ENCODE results near the gene PLXDC1. TPM values are rescaled to one million over a fixed set of nuclear protein-coding genes. Genes with fewer than 3 reads are reported as not detected.

Gene PLXDC1
- total and polyA plus RNA-seq, 2 of the 8 experiments (the other 6 are each of a cell fraction or from before 2014, with no cell fraction given) = 4.1 to 14.6 TPM

GRCh38 chr17:39069114-39069756 lies 82.2 kb downstream of the PLXDC1 start:
- H2BK12ac ChIP-seq (ENCODE audit: low read depth, low read length) = no peak overlapping the region
- H3K79me2 ChIP-seq (ENCODE audit: control insufficient read depth in 1 of 2, insufficient read depth in 2 of 2, low read length in 2 of 2) = no peaks in the 10 kb centered on the region
- H3K4me3 ChIP-seq (ENCODE audit: extremely low read depth in 1 of 4, insufficient read depth in 2 of 4, low read depth in 3 of 4, low read length in 4 of 4) = no peak overlapping the region
- H3K56ac ChIP-seq (replicated peaks; ENCODE audit: insufficient read length, low read depth, low read length) = no peak overlapping the region
- no peak overlapping the region for H2BK15ac ChIP-seq (ENCODE audit: low read length)
- H2BK120ac ChIP-seq (replicated peaks; ENCODE audit: low read depth, low read length) = no peak overlapping the region
- H3K18ac ChIP-seq (ENCODE audit: extremely low read depth, low read length) = 0 out of 2 replicates have a peak overlapping the region, but pooled peaks have one; percentile 63
- H3K79me1 ChIP-seq (ENCODE audit: low read depth, low read length) = no peaks in the 10 kb centered on the region
- no peak overlapping the region for H2AFZ ChIP-seq (ENCODE audit: low read length)
- no peak overlapping the region for H2BK5ac ChIP-seq (ENCODE audit: low read depth, low read length)
- H3K23ac ChIP-seq (ENCODE audit: insufficient read length) = no peak overlapping the region
- no peak overlapping the region for H3K4ac ChIP-seq (replicated peaks; ENCODE audit: insufficient read length, low read depth, low read length)
- peak; percentile 80 for FAIRE-seq
- H2AK5ac ChIP-seq (ENCODE audit: low read depth, low read length) = no peak overlapping the region
- no peak overlapping the region; a peak in 1 of 7 replicates for H3K9ac ChIP-seq (replicated peaks in 1 of 4; ENCODE audit: extremely low read depth in 1 of 4, low read depth in 3 of 4, low read length in 3 of 4)
- WGBS, 2 experiments (ENCODE audit: extremely low coverage in 1 of 2, insufficient coverage in 1 of 2, insufficient read length in 1 of 2, insufficient replicate concordance in 2 of 2, low coverage in 1 of 2, low lambda C conversion rate in 2 of 2, missing lambda C conversion rate in 1 of 2) = 83% methylated on average over 8 of the region's 8 CpGs; no CpG with 5 or more reads in 1 of the 2 experiments
- H2BK20ac ChIP-seq (ENCODE audit: low read length) = 0 out of 2 replicates have a peak overlapping the region, but pooled peaks have one; percentile 8
- H3K36me3 ChIP-seq (ENCODE audit: control insufficient read depth in 2 of 4, insufficient read depth in 4 of 4, low read length in 3 of 4) = no peaks in the 10 kb centered on the region; a peak in 1 of 8 replicates
- no peaks in the 10 kb centered on the region for H4K20me1 ChIP-seq (replicated peaks in 1 of 2; ENCODE audit: control insufficient read depth in 1 of 2, insufficient read depth in 2 of 2, low read length in 2 of 2)
- H3K14ac ChIP-seq (ENCODE audit: insufficient read length) = no peak overlapping the region
- H3K27ac ChIP-seq (ENCODE audit: low read depth, low read length) = no peak overlapping the region
- H3K4me1 ChIP-seq (replicated peaks in 1 of 4; ENCODE audit: control insufficient read depth in 3 of 4, insufficient read depth in 4 of 4, low read length in 3 of 4) = peaks cover 0 to 10% (median 4%) of the 10 kb centered on the region in 4 experiments; a peak in 5 of 7 replicates
- H3K27me3 ChIP-seq (replicated peaks in 1 of 4; ENCODE audit: control insufficient read depth in 3 of 4, extremely low read depth in 1 of 4, insufficient read depth in 3 of 4, low read length in 3 of 4) = no peaks in the 10 kb centered on the region
- H4K91ac ChIP-seq (replicated peaks; ENCODE audit: insufficient read length, low read length) = no peak overlapping the region
- no peak overlapping the region for H4K8ac ChIP-seq (ENCODE audit: extremely low read depth, insufficient read depth, low read length)
- H3K4me2 ChIP-seq (ENCODE audit: insufficient read depth in 1 of 2, low read depth in 2 of 2, low read length in 2 of 2) = no peak overlapping the region
- ChIA-PET POLR2A (ENCODE audit: partially characterized antibody) (interaction anchor here (1.0 to 1.1 kb wide), 2 partner anchors 62 to 79 kb away, joined by 3 read pairs; no protein-coding TSS in a partner anchor), CTCF (ENCODE audit: partially characterized antibody) (interaction anchor here (0.6 to 3.4 kb wide), 24 partner anchors 8 to 535 kb away, joined by 3 to 10 read pairs (median 4); partner anchors contain the start of gene PLXDC1)
- no peak overlapping the region for H4K5ac ChIP-seq (ENCODE audit: insufficient read length, low read depth, low read length)
- no peaks in the 10 kb centered on the region for H3K9me3 ChIP-seq (ENCODE audit: insufficient read depth in 2 of 2, low read depth in 1 of 2, low read length in 1 of 2)
- no peaks in the 10 kb centered on the region for H3K23me2 ChIP-seq (ENCODE audit: low read depth, low read length)
- DNase-seq (ENCODE audit: low read depth in 1 of 2, low spot score in 2 of 2) = no peak
- no peak for TF ChIP-seq SAP30 (IDR thresholded peaks at IDR 0.05; ENCODE audit: insufficient read depth, insufficient replicate concordance, low read length)
- TF ChIP-seq BACH1 (IDR thresholded peaks at IDR 0.05; ENCODE audit: low read length) = no peak
- no peak for TF ChIP-seq SP1 (IDR thresholded peaks at IDR 0.05; ENCODE audit: low read depth, low read length)
- TF ChIP-seq CTCF (IDR thresholded peaks at IDR 0.05; ENCODE audit: control extremely low read depth in 1 of 3, insufficient read depth in 1 of 3, low read depth in 1 of 3, low read length in 3 of 3) = peak; percentile 26 to 85 (median 69)
- TF ChIP-seq FOSL1 (IDR thresholded peaks at IDR 0.05; ENCODE audit: insufficient read depth, low read depth, low read length) = no peak
- no peak for TF ChIP-seq CTBP2 (IDR thresholded peaks at IDR 0.05; ENCODE audit: borderline replicate concordance, insufficient read depth, insufficient read length, low read length)
- no peak for TF ChIP-seq MAFK (IDR thresholded peaks at IDR 0.05; ENCODE audit: low read depth, low read length)
- TF ChIP-seq RAD21 (IDR thresholded peaks at IDR 0.05 in 1 of 2, conservative IDR thresholded peaks at IDR 0.05 in 1 of 2; ENCODE audit: low read depth in 2 of 2, low read length in 2 of 2) = peak; percentile 72 to 82

All from H1 (cell line).